Spleen (tissue), 11 donors: ENCODE data around the gene FN3KRP. TPM values are rescaled to one million over a fixed set of nuclear protein-coding genes. Genes with fewer than 3 reads are reported as not detected.

Experiments
- DNase-seq: peaks from one replicate; pipeline ENCODE4 v3.0.0-alpha.2; 2020
- H3K27ac ChIP-seq, 8 donors: fragments of 200-600 bp; sonication (generic) in 7 of 8; 1 replicate in 4 of 8; 2 replicates in 4 of 8; pipeline versions ENCODE4 v1.5.0 to v1.8.0; 2016 to 2021; ENCODE audit warnings: inconsistent platforms in 4 of 8, mild to moderate bottlenecking in 4 of 8, moderate library complexity in 1 of 8
- H3K27me3 ChIP-seq, 7 donors: fragments of 200-600 bp; sonication (generic) in 6 of 7; replicated peaks in 1 of 7; 1 replicate in 4 of 7; 2 replicates in 3 of 7; pipeline versions ENCODE4 v1.5.0 to v1.8.0; 2016 to 2021; ENCODE audit warnings: inconsistent platforms in 3 of 7, mild to moderate bottlenecking in 1 of 7
- H3K36me3 ChIP-seq, 6 donors: fragments of 200-600 bp; sonication (generic) in 5 of 6; 1 replicate in 4 of 6; 2 replicates in 2 of 6; pipeline versions ENCODE4 v1.5.0 to v1.8.0; 2016 to 2021; ENCODE audit warnings: inconsistent platforms in 2 of 6
- H3K4me1 ChIP-seq, 6 donors: fragments of 200-600 bp; sonication (generic) in 5 of 6; 1 replicate in 3 of 6; 2 replicates in 3 of 6; pipeline versions ENCODE4 v1.5.0 to v1.8.0; 2016 to 2021; ENCODE audit warnings: inconsistent platforms in 3 of 6
- H3K4me3 ChIP-seq, 8 donors: fragments of 200-600 bp; sonication (generic) in 7 of 8; 1 replicate in 4 of 8; 2 replicates in 4 of 8; pipeline versions ENCODE4 v1.5.0 to v1.8.0; 2016 to 2021; ENCODE audit warnings: inconsistent platforms in 4 of 8, mild to moderate bottlenecking in 4 of 8, moderate library complexity in 2 of 8
- H3K9me3 ChIP-seq, 8 donors: fragments of 200-600 bp; sonication (generic) in 7 of 8; 1 replicate in 4 of 8; 2 replicates in 4 of 8; pipeline versions ENCODE4 v1.5.0 to v1.8.0; 2016 to 2021; ENCODE audit warnings: inconsistent platforms in 4 of 8
- POLR2A ChIP-seq, 3 donors: fragments of 450-650 bp; IDR thresholded peaks; one replicate each; pipeline ENCODE4 v1.5.1; 2017; ENCODE audit warnings: antibody characterized with exemption in 3 of 3, mild to moderate bottlenecking in 1 of 3
- POLR2AphosphoS5 ChIP-seq, 3 donors: sonication (generic); formaldehyde crosslinking; IDR thresholded peaks; one replicate each; pipeline ENCODE4 v1.5.1; 2017; ENCODE audit warnings: antibody characterized with exemption in 3 of 3
- WGBS, 5 donors: extraction: QIAGEN DNeasy Blood & Tissue Kit in 3 of 5; methylation state at CpG; one replicate each; pipeline versions ENCODE4 v1.1.5 to v1.1.7; 2013 to 2018; 5-methylcytosine and 5-hydroxymethylcytosine counted together
- intact Hi-C: fragments of 100-400 bp; cut with DNase I; formaldehyde crosslinking; loops from one replicate; pipeline ENCODE4 v1.15.0; 2023; ENCODE audit warnings: low total_unique reads
- polyA plus RNA-seq, 3 donors: library from polyadenylated mRNA; stranded (reverse); fragments of 200-250 nt; gene quantifications; one replicate each; pipeline ENCODE4 v1.2.1, GENCODE V29; 2013
- total RNA-seq, 7 donors: library from RNA; depleted of rRNA in 3 of 7; stranded (reverse); fragments of >200 nt in 3 of 7; fragmentation: NEBNext Ultra II Directional in 4 of 7; extraction: Animal tissue kit (Norgen Biotek cat#: 25700) in 4 of 7; gene quantifications; one replicate each; pipeline versions ENCODE4 v1.1.0 to v1.2.1, GENCODE V29; 2016 to 2021
- TF ChIP-seq, protein P1 (sequence below), 11 experiments: fragments of 200-600 bp in 7 of 11; fragments of 450-650 bp in 4 of 11; sonication (generic) in 4 of 11; IDR thresholded peaks in 8 of 11; conservative IDR thresholded peaks in 3 of 11; 1 replicate in 7 of 11; 2 replicates in 4 of 11; pipeline versions ENCODE4 v1.4.0 to v1.8.0; 2016 to 2021; ENCODE audit warnings: antibody characterized with exemption in 11 of 11, inconsistent platforms in 4 of 11, mild to moderate bottlenecking in 1 of 11
- donor health status: healthy with polysubstance abuse.
- donor health status: DM: no; HTN: no; CAD: no; lungs with moderate emphysema.
- donor health status: DM: no; HTN: no; CAD: no.
- donor health status: Bipolar disorder and iron deficiency.
- donor health status: healthy.
- donor health status: DM: no; HTN: no; CAD: no.
- donor health status: DM: yes; HTN: yes; CAD: no.

FN3KRP gene
- total and polyA plus RNA-seq, 10 donors: 16.3 to 35.1 (median 24.8) TPM

DNA sequence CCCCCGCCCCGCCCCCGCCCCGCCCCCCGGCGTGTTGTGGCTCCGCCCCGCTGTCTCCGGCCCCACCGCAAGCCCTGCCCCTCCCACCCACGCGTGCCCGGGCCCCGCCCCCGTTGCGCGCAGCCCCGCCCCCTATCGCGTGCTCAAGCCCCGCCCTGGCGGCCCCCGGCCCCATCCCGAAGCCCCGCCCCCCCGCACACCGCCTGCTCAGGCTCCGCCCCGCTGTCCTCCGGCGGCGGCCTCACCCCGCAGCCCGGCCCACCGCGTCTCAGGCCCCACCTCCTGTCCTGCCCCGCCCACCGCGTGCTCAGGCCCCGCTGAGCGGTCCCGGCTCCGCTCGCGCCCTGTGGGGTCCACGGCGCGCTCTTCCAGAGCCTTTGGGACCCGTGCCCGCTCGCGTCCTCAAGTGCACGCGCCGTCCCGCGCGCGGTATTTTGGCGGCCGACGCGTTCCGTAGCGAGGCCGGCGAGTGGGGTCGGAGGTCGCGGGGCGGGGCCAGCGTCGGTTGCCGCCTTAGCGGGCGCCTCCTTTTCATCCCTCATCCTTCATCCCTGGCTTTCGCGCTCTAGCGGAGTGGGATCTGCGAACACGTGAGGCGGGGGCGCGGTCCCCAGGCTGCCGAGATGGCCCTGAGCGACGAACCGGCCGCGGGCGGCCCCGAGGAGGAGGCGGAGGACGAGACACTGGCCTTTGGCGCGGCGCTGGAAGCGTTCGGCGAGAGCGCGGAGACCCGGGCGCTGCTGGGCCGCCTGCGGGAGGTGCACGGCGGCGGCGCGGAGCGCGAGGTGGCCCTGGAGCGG lies 35.3 kb downstream of the FN3KRP start, which contains the start of gene TBCD:
TBCD (plus strand) TSS at position 495 of the 800 bp plus-strand sequence; CDS start at position 624, 129 bp downstream.
- intact Hi-C loops: loop anchor here (10.0 kb wide), 1 partner anchor 97 kb away; no protein-coding TSS in a partner anchor
- DNase-seq: peak; percentile 95
- Histone ChIP-seq H3K36me3 (peaks cover 0 to 9% (median under 1%) of the 10 kb centered on the region in 6 donors), H3K4me1 (peaks cover 10 to 31% (median 20%) of the 10 kb centered on the region in 6 donors), H3K4me3 (peak within 1 kb of the TSS; percentile 97 to 100 (median 99)), H3K27ac (peak within 1 kb of the TSS; percentile 51 to 88 (median 84)), H3K9me3 (peaks cover 0 to 12% (median 5%) of the 10 kb centered on the region in 8 donors), H3K27me3 (no peaks in the 10 kb centered on the region)
- 0 to 1% (median 0%) methylated on average over 24 to 102 of the region's 114 CpGs for WGBS, 5 donors
- TF ChIP-seq, protein P1, sequence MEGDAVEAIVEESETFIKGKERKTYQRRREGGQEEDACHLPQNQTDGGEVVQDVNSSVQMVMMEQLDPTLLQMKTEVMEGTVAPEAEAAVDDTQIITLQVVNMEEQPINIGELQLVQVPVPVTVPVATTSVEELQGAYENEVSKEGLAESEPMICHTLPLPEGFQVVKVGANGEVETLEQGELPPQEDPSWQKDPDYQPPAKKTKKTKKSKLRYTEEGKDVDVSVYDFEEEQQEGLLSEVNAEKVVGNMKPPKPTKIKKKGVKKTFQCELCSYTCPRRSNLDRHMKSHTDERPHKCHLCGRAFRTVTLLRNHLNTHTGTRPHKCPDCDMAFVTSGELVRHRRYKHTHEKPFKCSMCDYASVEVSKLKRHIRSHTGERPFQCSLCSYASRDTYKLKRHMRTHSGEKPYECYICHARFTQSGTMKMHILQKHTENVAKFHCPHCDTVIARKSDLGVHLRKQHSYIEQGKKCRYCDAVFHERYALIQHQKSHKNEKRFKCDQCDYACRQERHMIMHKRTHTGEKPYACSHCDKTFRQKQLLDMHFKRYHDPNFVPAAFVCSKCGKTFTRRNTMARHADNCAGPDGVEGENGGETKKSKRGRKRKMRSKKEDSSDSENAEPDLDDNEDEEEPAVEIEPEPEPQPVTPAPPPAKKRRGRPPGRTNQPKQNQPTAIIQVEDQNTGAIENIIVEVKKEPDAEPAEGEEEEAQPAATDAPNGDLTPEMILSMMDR (IDR thresholded peaks at IDR 0.05 in 8 of 11, conservative IDR thresholded peaks at IDR 0.05 in 3 of 11): no peak
- TF ChIP-seq POLR2A (IDR thresholded peaks at IDR 0.05) (no peak), POLR2AphosphoS5 (IDR thresholded peaks at IDR 0.05) (peak; percentile 78 to 91 (median 86))

- H3K4me1 ChIP-seq: peaks cover 10 to 31% (median 20%) of the 10 kb centered on the region in 6 donors
- peak overlapping the region; percentile 97 to 100 (median 99) for H3K4me3 ChIP-seq
- H3K27ac ChIP-seq: peak overlapping the region in 7 of 8 donors; percentile 77 to 88 (median 84)
- WGBS, 5 donors: 2 to 4% (median 3%) methylated on average over 38 to 72 of the region's 72 CpGs
- H3K36me3 ChIP-seq: peaks cover 0 to 17% (median 2%) of the 10 kb centered on the region in 6 donors
- peaks cover 0 to 3% (median 0%) of the 10 kb centered on the region in 8 donors for H3K9me3 ChIP-seq
- no peak for TF ChIP-seq POLR2A (IDR thresholded peaks at IDR 0.05)
- no peak for TF ChIP-seq POLR2AphosphoS5 (IDR thresholded peaks at IDR 0.05)
- TF ChIP-seq, protein P1 (IDR thresholded peaks at IDR 0.05 in 8 of 11, conservative IDR thresholded peaks at IDR 0.05 in 3 of 11): no peak
- DNase-seq: no peak
- H3K27me3 ChIP-seq: no peaks in the 10 kb centered on the region
- intact Hi-C loops: loop anchor here (10.0 kb wide), 1 partner anchor 98 kb away; no protein-coding TSS in a partner anchor
Measured at GRCh38 chr17:82752371-82753200, 36.1 kb downstream of the FN3KRP start.

DNA sequence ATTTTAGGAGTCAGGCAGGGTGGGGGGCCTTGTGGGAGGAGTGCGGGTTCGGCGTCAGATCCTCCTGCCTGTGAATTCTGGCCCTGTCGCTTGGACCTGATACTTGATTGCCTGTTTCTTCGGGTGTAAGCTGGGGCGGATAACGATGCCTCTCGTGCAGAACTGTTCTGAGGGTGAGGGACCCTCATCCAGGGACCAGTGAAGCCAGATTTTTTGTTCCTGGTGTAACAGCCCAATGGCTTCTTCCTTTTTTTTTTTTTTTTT lies 36.6 kb downstream of the FN3KRP start:
- Histone ChIP-seq H3K36me3 (peaks cover 0 to 18% (median 2%) of the 10 kb centered on the region in 6 donors), H3K4me3 (peak overlapping the region in 7 of 8 donors; percentile 97 to 100 (median 99)), H3K27ac (no peak overlapping the region), H3K9me3 (no peaks in the 10 kb centered on the region), H3K27me3 (no peaks in the 10 kb centered on the region), H3K4me1 (peaks cover 10 to 31% (median 20%) of the 10 kb centered on the region in 6 donors)
- no peak for DNase-seq
- WGBS, 5 donors: 63 to 83% (median 67%) methylated on average over 8 of the region's 8 CpGs
- no peak for TF ChIP-seq POLR2AphosphoS5 (IDR thresholded peaks at IDR 0.05)
- TF ChIP-seq, protein P1 (IDR thresholded peaks at IDR 0.05 in 8 of 11, conservative IDR thresholded peaks at IDR 0.05 in 3 of 11): no peak
- TF ChIP-seq POLR2A (IDR thresholded peaks at IDR 0.05): no peak
- intact Hi-C loops: loop anchor here (10.0 kb wide), 1 partner anchor 98 kb away; no protein-coding TSS in a partner anchor
